AG09309 (cell line): ENCODE measurements around the gene BSPRY.
"Not testable (repeated sequence)": the region's sequence is repeated elsewhere in the genome, so short reads cannot be mapped to it uniquely, and the experiment has no call there.

Experiments
- DNase-seq: peaks from one replicate; pipeline ENCODE4 v3.0.0-alpha.2; 2010; ENCODE audit warnings: low read depth
- H3K4me3 ChIP-seq: 2 replicates; pipeline ENCODE4 v1.5.1; 2011; ENCODE audit warnings: mild to moderate bottlenecking, low read depth, low read length, moderate library complexity; ENCODE audit not compliant: control insufficient read depth
- TF ChIP-seq, protein P1 (sequence below): IDR thresholded peaks from 2 replicates; pipeline ENCODE4 v1.5.1; 2011; ENCODE audit warnings: mild to moderate bottlenecking, low read depth, low read length, inconsistent platforms; ENCODE audit not compliant: insufficient read depth, control insufficient read depth; ENCODE audit errors: missing control alignments

The BSPRY gene

DNA sequence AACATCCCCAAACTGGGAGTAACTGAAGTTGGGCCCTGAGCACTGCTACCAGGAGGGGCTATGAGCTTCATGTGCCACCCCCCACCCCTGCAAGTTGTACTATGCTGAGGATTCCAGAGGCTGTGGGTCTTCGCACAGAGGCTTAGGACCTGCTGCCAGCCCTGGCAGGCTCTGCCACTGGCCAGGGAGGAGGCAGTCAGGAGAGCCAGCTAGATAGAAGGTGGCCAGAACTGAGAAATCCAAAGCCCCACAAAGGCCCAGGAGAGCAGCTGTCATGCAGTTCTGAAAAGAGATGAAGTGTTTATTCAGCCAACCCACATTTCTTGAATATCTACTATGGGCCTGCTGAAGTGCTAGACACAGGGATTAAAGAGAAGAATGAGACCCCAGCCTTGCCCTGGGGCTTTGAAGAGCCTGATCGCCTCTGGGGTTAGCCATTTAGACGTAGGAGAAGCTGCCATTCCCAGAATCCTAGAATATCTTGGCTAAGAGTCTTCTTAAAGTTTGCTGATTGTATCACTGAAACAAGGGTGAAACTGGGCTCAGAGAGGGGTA is 50.4 kb downstream of the BSPRY start:
- TF ChIP-seq, protein P1, sequence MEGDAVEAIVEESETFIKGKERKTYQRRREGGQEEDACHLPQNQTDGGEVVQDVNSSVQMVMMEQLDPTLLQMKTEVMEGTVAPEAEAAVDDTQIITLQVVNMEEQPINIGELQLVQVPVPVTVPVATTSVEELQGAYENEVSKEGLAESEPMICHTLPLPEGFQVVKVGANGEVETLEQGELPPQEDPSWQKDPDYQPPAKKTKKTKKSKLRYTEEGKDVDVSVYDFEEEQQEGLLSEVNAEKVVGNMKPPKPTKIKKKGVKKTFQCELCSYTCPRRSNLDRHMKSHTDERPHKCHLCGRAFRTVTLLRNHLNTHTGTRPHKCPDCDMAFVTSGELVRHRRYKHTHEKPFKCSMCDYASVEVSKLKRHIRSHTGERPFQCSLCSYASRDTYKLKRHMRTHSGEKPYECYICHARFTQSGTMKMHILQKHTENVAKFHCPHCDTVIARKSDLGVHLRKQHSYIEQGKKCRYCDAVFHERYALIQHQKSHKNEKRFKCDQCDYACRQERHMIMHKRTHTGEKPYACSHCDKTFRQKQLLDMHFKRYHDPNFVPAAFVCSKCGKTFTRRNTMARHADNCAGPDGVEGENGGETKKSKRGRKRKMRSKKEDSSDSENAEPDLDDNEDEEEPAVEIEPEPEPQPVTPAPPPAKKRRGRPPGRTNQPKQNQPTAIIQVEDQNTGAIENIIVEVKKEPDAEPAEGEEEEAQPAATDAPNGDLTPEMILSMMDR, result no peak
- DNase-seq, result no peak
- H3K4me3 ChIP-seq, result no peak overlapping the region

DNA sequence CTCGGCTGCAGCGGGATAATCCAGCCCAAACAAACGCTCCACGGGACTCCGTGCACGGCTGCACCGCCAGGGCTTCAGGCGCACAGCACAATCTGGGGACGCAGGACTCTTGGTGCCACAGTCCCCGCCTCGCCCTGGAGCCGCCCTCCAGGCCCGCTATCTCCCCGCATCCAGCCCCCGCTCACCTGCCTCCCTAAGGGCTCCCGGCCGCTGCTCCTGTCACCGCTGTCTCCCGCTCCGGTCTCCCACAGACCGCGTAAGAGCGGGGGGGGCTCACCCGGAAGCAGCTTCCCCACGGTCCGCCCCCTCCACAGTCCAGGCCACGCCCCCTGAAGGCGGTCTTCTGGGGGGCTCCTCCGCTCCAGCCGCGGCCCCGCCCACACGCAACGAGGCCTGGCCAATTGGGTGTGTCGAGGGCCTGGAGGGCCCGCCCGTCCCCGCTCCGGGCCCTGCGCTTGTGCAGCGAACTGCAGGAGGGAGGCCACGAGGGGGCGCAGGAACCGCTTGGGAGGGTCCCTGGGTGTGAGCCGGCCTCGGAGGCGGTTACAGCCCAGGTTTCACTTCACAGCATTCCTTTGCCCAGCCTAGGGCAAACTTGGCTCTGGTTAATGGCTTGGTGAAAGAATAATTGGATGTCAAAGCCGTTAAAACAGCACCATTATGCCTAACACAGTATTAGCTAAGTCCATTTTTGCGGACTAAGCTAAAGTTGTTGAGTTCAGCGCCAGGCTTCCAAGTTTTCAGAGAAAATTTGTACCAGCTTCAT is 51.9 kb downstream of the BSPRY start, which contains the start of gene ALAD:
TSS of gene ALAD (minus strand) at position 258 of the 766 bp plus-strand sequence. CDS start 7,725 bp downstream, outside the sequence.
- peak; percentile 91 for DNase-seq
- TF ChIP-seq, protein P1, result peak; percentile 94
- H3K4me3 ChIP-seq, result peak within 1 kb of the TSS; percentile 68

- DNase-seq, result no peak
- TF ChIP-seq, protein P1, result no peak
Observed at GRCh38 chr9:113403646-113404045, 54.3 kb downstream of the BSPRY start.

GRCh38 chr9:113406353-113406752 is 57.0 kb downstream of the BSPRY start:
- DNase-seq, H3K4me3 ChIP-seq: not testable (repeated sequence)

More at GRCh38 chr9:113403646-113404045, 54.3 kb downstream of the BSPRY start:
- H3K4me3 ChIP-seq, result no peak overlapping the region

GRCh38 chr9:113406873-113407511 is 57.7 kb downstream of the BSPRY start:
- TF ChIP-seq, protein P1, result peak; percentile 85
- DNase-seq, H3K4me3 ChIP-seq: not testable (repeated sequence)

- DNase-seq, result no peak
- peak overlapping the region; percentile 99 for H3K4me3 ChIP-seq
- TF ChIP-seq, protein P1, result no peak
Observed at GRCh38 chr9:113409481-113409880, 60.1 kb downstream of the BSPRY start.

- peak overlapping the region; percentile 99 for H3K4me3 ChIP-seq
- no peak for DNase-seq
- TF ChIP-seq, protein P1, result no peak
Observed at GRCh38 chr9:113409883-113410206, 60.5 kb downstream of the BSPRY start.
